GM18517 (cell line): ENCODE data around the gene NFKBIL1.
"Not testable (repeated sequence)": the region's sequence is repeated elsewhere in the genome, so short reads cannot be mapped to it uniquely, and the experiment has no call there.

ENCODE experiments used
- ATAC-seq: cut with Tn5 transposase; IDR thresholded peaks from one replicate; pipeline ENCODE4 v1.9.1; 2021; ENCODE audit warnings: mild to moderate bottlenecking, moderate library complexity; ENCODE audit not compliant: unreplicated experiment

NFKBIL1 gene

DNA sequence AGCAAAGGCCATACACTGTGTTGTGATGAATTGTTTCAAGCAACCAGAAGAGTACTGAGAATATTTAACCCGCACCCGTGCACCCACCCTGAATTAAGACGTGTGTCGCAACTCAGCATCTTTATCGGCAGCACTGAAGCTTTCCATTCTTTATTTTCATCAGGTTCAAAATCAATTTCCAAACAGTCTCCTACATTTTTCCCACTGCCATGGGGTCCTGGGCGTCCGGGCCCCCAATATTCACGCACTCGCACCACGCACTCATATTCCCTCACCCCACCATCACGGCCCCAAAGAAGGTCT, 33.0 kb downstream of the NFKBIL1 start:
- no peak for ATAC-seq

DNA sequence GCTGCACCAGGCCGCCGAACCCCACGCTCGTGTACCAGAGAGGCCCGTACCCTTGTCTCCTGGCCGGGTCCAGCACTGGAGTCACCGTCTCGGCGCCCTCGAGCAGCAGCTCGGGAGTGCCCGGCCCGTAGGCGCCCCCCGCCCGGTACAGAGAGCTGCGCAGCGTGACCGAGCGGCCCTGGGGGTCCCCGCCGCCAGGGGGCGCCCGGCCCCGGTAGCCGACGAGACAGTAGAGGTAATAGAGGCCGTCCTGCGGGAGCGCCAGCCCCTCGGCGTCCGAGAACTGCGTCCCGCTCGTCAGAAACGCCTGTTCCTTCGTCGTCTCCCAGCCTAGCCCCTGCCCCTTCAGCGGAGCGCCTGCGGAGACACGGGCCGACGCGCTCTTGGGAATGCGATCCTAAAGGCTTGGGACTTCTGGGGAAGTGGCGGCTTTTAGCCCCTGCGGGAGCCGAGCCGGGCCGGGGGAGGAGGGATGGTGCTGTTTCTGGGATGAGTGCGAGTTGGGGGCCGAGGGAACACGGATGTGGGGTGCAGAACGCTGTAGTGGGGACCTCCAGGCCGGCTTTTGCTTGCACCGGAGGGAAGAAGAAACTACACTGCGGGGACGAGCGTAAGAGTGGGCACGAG, 33.5 kb downstream of the NFKBIL1 start:
- peak; percentile 50 for ATAC-seq

DNA sequence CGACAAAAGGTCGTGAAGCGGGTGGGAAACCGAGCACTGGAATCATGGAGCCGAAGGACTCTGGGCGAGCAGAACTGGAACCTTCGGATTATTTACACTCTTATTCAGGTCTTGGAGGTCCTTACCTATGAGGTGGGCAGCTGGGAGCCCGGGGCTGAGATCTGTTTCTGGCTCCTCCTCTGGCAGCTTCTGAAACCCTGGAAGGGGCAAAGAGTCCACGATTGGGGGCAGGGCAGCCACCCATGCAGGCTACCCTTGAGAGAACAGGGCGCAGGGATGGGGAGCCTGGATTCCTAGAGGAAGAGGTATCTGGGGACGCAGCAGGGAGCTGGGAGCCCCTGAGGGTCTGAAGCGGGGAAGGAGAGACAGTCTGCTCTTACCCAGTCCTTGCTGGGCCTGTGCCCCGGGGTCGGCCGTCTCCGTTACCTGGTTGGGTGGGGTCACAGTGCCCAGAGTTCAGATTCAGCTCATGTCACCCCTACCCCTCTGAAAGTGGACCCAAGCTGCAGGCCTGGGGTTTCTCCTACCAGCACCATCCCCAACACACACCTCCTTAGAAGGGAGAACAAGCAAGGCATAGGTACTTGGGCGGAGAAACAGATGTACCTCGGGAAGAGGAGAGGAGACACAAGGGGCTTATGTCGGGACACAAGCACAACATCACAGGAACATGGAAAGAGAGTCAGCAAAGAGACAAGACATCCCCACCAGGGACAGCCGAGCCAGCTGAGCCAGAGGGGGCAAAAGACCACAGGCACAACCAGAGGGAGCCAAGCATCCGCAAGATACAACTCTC, 34.2 kb downstream of the NFKBIL1 start:
- no peak for ATAC-seq

DNA sequence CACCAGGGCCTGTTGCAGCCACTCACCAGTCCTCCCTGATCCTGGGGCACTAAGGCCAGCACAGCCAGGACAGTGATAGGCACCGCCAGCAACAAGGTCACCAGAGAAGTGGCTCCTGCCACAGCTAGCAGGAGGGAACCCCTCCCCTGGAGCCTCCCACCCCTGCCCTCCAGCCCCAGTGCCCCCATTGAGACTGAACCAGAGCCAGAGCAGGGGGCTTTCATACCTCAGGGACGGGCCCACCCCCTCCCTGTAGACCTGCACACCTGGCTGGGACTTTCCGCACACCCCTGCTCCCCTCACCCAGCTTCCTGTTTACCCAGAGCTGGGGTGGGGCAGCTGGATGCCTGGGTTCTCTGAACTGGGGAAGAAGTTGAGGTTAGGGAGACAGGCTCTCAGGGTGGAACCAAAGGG, 34.8 kb downstream of the NFKBIL1 start, which contains the start of gene LTB:
LTB (minus strand) TSS at position 195 of the 414 bp plus-strand sequence; CDS start at position 188, 7 bp downstream.
- ATAC-seq, result no peak

DNA sequence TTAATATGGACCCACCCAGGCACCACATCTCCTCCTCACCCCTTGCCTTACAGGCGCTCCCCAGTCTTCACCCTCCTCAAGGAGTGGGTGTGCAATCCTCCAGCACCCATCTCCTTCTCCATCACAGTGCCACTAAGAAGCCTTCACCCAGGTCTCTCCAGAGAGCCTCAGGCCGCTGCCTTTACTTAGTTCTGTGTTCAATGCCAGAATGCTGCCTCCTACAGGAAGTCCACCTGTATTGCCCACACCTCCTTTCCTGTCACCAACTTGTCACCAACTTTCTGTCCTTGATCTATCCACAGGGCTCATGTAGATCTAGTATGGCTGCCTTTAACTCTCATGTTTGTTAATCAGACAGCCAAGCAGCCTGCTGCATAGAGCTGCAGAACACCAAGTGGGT, 38.1 kb downstream of the NFKBIL1 start:
- ATAC-seq, result no peak

DNA sequence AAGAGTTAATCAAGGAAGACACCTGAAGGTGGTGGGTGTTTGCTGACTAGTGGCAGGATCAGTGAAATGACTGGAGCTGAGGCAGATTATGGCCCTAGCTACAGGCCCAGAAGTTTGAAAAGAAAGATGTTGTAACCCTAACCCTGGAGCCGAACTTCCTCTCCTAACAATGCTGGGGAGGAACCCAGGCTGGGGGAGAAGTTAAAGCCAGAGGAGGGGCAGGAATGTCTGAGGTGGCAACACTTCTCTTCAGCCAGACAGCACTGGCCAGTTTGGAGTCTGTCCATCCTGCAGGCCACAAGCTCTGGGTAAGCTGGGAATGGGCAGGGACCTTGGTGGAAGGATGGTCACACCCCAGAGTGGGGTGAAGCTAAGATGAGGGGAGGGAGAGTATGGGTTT, 38.6 kb downstream of the NFKBIL1 start, which contains the start of gene LST1:
LST1 (plus strand) TSS at position 270 of the 400 bp plus-strand sequence. CDS start 1,023 bp downstream, outside the sequence.
- no peak for ATAC-seq

DNA sequence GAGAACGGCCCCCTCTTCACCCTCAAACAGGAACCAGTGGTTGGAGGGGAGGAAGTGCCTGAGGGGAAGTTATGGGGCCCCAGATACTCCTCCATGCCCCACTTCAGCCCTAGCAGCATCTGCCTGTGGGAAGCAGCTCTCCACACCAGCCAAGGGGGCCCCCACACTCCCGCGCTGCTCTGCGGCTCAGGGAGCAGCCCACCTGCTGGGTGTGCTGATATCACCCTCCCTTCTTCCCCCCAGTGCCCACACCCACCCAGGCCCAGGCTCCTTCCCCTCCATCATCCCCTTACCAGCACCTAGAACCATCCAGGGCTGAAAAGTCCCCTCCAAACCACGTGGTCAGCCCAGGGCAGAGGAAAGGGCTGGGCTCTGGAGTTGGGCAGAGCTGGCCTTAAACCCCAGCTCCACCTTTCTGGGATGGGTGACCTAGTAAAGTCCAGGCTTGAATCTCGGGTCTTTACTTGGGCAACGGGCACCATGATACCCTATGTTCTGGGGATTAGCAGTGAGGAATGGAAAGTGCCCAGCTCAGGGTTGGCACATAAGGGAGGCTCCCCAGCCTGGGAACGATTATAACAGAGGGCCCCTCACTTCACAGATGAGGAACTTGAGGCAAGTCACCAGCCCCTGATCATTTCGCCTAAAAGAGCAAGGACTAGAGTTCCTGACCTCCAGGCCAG, 39.3 kb downstream of the NFKBIL1 start:
- no peak for ATAC-seq

DNA sequence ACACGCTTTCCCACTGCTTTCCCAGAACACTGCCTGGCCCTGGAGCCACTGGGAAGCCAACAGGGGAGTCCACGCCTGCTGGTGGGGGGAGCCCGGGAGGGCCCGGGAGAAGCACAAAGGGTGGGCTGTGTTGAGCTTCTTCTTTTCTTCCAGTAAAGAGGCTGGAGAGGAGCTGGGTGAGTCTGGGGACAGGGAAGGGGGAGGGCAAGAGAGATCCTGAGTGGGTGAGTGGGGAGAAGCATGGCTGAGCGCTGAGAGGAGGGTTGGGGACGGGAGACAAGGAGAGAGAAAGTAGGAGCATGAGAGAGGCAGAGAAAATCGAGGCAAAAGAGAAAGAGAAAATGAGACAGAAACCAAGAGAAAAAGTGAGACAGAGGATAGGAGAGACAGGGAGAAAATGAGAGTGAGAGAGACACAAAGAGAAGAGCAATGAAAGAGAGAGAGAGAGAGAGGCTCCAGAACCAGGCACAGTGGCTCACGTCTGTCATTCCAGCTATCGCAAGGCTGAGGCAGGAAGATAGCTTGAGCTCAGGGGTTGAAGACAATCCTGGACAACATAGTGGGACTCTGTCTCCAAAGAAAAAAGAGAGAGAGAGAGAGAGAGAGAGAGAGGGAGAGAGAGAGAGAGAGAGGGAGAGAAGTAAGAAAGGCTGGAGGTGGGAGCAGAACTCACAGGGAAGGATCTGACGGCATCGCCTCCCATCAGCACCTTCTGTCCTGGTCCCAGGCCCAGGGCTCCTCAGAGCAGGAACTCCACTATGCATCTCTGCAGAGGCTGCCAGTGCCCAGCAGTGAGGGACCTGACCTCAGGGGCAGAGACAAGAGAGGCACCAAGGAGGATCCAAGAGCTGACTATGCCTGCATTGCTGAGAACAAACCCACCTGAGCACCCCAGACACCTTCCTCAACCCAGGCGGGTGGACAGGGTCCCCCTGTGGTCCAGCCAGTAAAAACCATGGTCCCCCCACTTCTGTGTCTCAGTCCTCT, 40.7 kb downstream of the NFKBIL1 start:
- peak; percentile 48 for ATAC-seq

DNA sequence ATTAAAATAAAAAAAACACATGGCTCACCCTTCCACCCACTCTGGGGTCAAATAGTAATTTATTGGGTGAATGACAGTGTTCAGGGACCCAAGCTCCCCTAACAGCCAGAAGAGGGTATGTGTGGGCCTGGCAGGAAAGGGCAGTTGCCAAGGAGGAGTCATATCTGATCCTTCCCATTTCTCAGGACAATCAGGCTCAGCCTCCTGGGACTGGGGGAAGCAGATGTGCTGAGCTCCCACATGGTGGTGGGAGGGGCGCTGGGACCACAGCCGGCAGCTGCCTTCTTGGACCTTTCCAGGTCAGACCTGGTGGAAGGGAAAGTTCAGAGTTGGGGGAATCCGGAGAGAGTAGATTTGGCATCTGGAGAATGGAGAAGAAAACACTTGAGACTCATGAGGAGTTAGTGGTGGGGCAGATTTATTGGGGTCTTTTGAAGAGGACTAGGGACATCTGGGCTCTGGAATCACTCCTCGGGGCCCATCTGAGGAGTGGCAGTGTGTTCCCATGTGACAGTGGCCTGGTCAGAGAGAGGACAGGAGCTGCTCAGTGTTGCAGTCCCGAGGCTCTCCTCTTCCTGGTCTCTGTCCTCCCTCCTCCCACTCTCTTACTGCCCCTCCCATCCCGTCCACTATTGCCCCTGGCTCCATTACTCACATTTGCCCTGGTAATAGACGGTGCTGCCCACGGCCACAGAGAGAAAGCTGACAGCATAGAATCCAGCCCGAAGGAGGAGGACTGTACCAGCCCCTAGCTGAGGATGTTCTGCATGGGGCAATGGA, 41.7 kb downstream of the NFKBIL1 start:
- ATAC-seq, result no peak

DNA sequence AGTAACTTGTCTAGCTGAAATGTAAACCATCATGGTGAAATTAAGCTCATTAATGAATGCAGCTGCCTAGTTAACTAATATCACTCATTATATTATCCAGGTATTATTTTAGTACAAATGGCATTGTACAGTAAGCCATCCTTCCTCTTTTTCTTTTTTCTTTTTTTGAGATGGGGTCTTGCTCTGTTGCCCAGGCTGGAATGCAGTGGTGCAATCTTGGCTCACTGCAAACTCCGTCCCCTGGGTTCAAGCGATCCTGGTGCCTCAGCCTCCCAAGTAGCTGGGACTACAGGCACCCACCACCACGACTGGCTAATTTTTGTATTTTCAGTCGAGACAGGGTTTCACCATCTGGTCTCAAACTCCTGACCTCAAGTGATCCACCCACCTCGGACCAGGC, 43.3 kb downstream of the NFKBIL1 start:
- ATAC-seq, result not testable (repeated sequence)

DNA sequence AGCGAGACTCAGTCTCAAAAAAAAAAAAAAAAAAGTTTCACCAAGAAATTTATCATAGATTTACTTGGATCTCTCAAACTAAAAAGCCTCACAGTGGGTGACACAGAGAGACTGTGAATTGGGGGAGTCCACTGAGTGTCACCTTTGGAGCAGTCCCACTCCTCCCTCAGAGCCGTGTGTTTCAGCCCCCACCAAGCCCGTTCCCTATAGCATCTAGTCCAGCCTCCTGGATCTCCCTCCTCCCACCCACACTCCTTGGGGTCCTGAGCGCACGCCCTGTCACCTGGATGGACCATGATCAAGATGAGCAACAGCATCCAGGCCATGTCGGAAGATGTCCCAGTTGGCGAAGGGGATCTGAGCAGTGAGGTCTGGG, 45.0 kb downstream of the NFKBIL1 start:
- no peak for ATAC-seq

DNA sequence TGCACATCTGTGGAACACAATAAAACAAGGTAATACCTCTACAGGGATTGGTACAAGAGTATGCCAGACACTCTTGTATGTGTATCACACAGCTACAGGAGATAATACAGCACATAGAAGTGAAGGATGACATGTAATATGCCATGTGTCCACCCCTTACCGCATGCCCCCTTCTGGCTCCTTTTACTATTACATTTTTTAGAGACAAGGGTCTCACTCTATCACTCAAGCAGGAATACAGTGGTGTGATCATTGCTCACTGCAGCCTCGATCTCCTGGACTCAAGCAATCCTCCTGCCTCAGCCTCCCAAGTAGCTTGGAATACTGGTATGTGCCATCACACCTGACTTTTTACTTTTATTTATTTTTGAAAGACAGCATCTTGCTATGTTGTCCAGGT, 49.6 kb downstream of the NFKBIL1 start:
- no peak for ATAC-seq

DNA sequence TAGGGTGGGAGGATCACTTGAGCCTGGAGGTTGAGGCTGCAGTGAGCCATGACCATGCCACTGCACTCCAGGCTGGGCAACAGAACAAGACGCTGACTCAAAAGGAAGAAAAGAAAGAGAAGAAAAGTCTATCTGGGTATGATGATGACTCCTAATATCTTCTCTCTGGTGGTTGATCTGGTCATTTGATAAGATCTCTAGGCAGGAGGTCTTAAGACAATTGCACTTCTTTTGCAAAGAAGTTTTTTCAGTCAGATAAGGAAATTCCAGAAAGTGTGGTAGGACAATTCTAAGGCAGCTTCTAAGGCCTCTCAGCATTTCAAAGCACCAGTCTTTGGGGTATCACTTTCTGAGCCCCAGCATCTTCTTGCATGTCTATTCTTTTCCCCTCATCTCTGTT, 59.9 kb downstream of the NFKBIL1 start:
- ATAC-seq, result no peak
